HepG2 (cell line): ENCODE measurements around the gene LILRB2. TPM values are rescaled to one million over a fixed set of nuclear protein-coding genes. Genes with fewer than 3 reads are reported as not detected.

Experiments used
- ATRX ChIP-seq: sonication (generic); formaldehyde crosslinking; IDR thresholded peaks from 2 replicates; pipeline ENCODE4 v1.4.0; 2020; ENCODE audit warnings: missing genetic modification reagents, borderline replicate concordance
- BORCS8-MEF2B ChIP-seq: sonication (generic); formaldehyde crosslinking; IDR thresholded peaks from 2 replicates; pipeline ENCODE4 v1.8.0; 2022; ENCODE audit warnings: mild to moderate bottlenecking, missing genetic modification reagents
- HNRNPLL ChIP-seq: fragments of 200-400 bp; formaldehyde crosslinking; IDR thresholded peaks from 2 replicates; pipeline ENCODE4 v1.6.1; 2017; ENCODE audit warnings: mild to moderate bottlenecking, low read depth, low read length; ENCODE audit not compliant: poor library complexity, severe bottlenecking
- RFX1 ChIP-seq: fragments of 450-650 bp; IDR thresholded peaks from 2 replicates; pipeline ENCODE4 v1.6.1; 2017
- TCF7L2 ChIP-seq: IDR thresholded peaks from 2 replicates; pipeline ENCODE4 v1.6.1; 2011; ENCODE audit warnings: mild to moderate bottlenecking, low read depth, low read length, moderate library complexity
- ZFX ChIP-seq: sonication (generic); formaldehyde crosslinking; IDR thresholded peaks from 2 replicates; pipeline ENCODE4 v1.4.0; 2020; ENCODE audit warnings: mild to moderate bottlenecking, low read depth, missing genetic modification reagents, moderate library complexity
- ZMAT3 ChIP-seq: sonication (generic); formaldehyde crosslinking; conservative IDR thresholded peaks from 2 replicates; pipeline ENCODE4 v1.7.0; 2021; ENCODE audit warnings: missing genetic modification reagents
- ZNF180 ChIP-seq: sonication (generic); formaldehyde crosslinking; IDR thresholded peaks from 2 replicates; pipeline ENCODE4 v1.4.0; 2020; ENCODE audit warnings: low read depth, missing genetic modification reagents, borderline replicate concordance
- ZNF563 ChIP-seq: sonication (generic); formaldehyde crosslinking; IDR thresholded peaks from 2 replicates; pipeline ENCODE4 v1.8.0; 2022; ENCODE audit warnings: mild to moderate bottlenecking, moderate library complexity, missing genetic modification reagents
- ZNF567 ChIP-seq: sonication (generic); formaldehyde crosslinking; IDR thresholded peaks from 2 replicates; pipeline ENCODE4 v1.8.1; 2023; ENCODE audit warnings: mild to moderate bottlenecking, missing genetic modification reagents, borderline replicate concordance
- ZNF747 ChIP-seq: sonication (generic); formaldehyde crosslinking; IDR thresholded peaks from 2 replicates; pipeline ENCODE4 v1.8.1; 2023; ENCODE audit warnings: missing genetic modification reagents, mild to moderate bottlenecking, borderline replicate concordance
- ZNF782 ChIP-seq: sonication (generic); formaldehyde crosslinking; IDR thresholded peaks from 2 replicates; pipeline ENCODE4 v1.4.0; 2020; ENCODE audit warnings: missing genetic modification reagents, mild to moderate bottlenecking, borderline replicate concordance
- polyA plus RNA-seq, 8 experiments: library from polyadenylated mRNA; depleted of rRNA in 3 of 8; stranded (reverse) in 7 of 8; unstranded in 1 of 8; fragments of >200 nt; fragmentation: Illumina TruSeq in 4 of 8; extraction: Trizol in 4 of 8; gene quantifications; 2 replicates each; pipeline versions ENCODE4 v1.2.1 to v1.2.3, GENCODE V29; 2011 to 2016; ENCODE audit warnings: low read depth in 4 of 8, missing spikeins in 1 of 8, mixed read lengths in 1 of 8; ENCODE audit not compliant: insufficient read depth in 1 of 8
- total RNA-seq, 5 experiments: library from RNA; depleted of rRNA; stranded (reverse); fragments of >200 nt; fragmentation: Illumina TruSeq; extraction: Trizol; gene quantifications; 2 replicates each; pipeline ENCODE4 v1.2.3, GENCODE V29; 2016; ENCODE audit warnings: low read depth in 1 of 5
- TF ChIP-seq, protein P1 (sequence below): sonication (generic); formaldehyde crosslinking; conservative IDR thresholded peaks from 2 replicates; pipeline ENCODE4 v1.4.0; 2020; ENCODE audit warnings: missing genetic modification reagents
- TF ChIP-seq, protein P2 (sequence below): sonication (generic); formaldehyde crosslinking; IDR thresholded peaks from 2 replicates; pipeline ENCODE4 v1.5.0; 2020; ENCODE audit warnings: mild to moderate bottlenecking, missing genetic modification reagents, moderate library complexity
- TF ChIP-seq, protein P3 (sequence below): sonication (generic); formaldehyde crosslinking; IDR thresholded peaks from 2 replicates; pipeline ENCODE4 v1.9.0; 2021; ENCODE audit warnings: missing genetic modification reagents, borderline replicate concordance
- TF ChIP-seq, protein P4 (sequence below): sonication (generic); formaldehyde crosslinking; IDR thresholded peaks from 2 replicates; pipeline ENCODE4 v1.5.0; 2020; ENCODE audit warnings: missing genetic modification reagents, mild to moderate bottlenecking, borderline replicate concordance

Gene LILRB2
- total and polyA plus RNA-seq, 2 of the 13 experiments (the other 11 are each of a cell fraction or from before 2014, with no cell fraction given), result not detected

DNA sequence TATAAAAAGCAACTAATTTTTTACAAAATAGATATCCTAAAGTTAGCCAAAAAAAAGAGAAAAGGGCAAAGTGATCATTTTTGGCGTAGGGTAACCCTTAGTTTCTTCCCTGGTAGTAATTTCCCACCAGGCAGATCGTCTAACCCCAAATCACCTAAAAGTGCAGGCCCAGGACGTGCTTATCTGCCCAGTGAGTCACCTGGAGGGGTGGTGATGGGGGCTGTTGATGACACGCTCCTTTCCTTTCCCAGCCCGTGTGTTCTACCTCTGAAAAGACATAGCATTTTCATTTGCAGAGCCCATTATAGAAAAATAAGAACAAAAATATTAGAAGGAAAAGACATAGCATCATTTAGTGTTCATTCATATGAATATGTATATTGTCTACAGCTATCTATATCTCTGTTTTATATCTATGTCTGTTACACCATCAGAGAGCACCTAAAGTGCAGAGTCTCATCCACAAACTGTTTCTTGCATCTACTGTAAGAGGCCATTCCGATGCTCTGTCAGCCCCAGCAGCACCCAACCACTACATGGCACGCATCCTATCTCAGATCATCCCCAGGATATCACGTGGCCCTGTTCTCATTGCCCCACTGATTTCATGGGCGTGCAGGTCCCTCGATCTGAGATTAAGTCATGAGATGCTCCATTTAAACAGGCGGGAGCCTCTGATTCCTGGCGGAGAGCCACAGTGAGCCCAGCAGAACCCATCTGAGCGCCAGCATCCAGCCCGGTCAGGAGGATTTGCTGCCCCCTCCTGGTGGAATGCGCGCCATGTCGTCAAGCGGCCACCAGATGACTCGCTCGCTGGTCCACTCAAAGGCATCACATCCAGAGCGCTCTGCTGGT is 49.6 kb downstream of the LILRB2 start (continued):
- TF ChIP-seq ZNF563 (no peak), TCF7L2 (no peak), BORCS8-MEF2B (peak; percentile 38; the same call in 1 of the 2 replicates), ZNF747 (CRISPR knock-in tag) (no peak), HNRNPLL (no peak), ATRX (CRISPR knock-in tag) (no peak), ZFX (CRISPR knock-in tag) (peak; percentile 15; the same call in 1 of the 2 replicates), ZNF180 (CRISPR knock-in tag) (no peak), ZMAT3 (CRISPR knock-in tag) (no peak), RFX1 (no peak), ZNF567 (no peak), ZNF782 (CRISPR knock-in tag) (no peak)
- TF ChIP-seq, protein P1, sequence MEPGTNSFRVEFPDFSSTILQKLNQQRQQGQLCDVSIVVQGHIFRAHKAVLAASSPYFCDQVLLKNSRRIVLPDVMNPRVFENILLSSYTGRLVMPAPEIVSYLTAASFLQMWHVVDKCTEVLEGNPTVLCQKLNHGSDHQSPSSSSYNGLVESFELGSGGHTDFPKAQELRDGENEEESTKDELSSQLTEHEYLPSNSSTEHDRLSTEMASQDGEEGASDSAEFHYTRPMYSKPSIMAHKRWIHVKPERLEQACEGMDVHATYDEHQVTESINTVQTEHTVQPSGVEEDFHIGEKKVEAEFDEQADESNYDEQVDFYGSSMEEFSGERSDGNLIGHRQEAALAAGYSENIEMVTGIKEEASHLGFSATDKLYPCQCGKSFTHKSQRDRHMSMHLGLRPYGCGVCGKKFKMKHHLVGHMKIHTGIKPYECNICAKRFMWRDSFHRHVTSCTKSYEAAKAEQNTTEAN (CRISPR knock-in tag), result no peak
- TF ChIP-seq, protein P2, sequence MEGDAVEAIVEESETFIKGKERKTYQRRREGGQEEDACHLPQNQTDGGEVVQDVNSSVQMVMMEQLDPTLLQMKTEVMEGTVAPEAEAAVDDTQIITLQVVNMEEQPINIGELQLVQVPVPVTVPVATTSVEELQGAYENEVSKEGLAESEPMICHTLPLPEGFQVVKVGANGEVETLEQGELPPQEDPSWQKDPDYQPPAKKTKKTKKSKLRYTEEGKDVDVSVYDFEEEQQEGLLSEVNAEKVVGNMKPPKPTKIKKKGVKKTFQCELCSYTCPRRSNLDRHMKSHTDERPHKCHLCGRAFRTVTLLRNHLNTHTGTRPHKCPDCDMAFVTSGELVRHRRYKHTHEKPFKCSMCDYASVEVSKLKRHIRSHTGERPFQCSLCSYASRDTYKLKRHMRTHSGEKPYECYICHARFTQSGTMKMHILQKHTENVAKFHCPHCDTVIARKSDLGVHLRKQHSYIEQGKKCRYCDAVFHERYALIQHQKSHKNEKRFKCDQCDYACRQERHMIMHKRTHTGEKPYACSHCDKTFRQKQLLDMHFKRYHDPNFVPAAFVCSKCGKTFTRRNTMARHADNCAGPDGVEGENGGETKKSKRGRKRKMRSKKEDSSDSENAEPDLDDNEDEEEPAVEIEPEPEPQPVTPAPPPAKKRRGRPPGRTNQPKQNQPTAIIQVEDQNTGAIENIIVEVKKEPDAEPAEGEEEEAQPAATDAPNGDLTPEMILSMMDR (CRISPR knock-in tag), result peak; percentile 99
- TF ChIP-seq, protein P3, sequence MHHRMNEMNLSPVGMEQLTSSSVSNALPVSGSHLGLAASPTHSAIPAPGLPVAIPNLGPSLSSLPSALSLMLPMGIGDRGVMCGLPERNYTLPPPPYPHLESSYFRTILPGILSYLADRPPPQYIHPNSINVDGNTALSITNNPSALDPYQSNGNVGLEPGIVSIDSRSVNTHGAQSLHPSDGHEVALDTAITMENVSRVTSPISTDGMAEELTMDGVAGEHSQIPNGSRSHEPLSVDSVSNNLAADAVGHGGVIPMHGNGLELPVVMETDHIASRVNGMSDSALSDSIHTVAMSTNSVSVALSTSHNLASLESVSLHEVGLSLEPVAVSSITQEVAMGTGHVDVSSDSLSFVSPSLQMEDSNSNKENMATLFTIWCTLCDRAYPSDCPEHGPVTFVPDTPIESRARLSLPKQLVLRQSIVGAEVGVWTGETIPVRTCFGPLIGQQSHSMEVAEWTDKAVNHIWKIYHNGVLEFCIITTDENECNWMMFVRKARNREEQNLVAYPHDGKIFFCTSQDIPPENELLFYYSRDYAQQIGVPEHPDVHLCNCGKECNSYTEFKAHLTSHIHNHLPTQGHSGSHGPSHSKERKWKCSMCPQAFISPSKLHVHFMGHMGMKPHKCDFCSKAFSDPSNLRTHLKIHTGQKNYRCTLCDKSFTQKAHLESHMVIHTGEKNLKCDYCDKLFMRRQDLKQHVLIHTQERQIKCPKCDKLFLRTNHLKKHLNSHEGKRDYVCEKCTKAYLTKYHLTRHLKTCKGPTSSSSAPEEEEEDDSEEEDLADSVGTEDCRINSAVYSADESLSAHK (CRISPR knock-in tag), result no peak
- TF ChIP-seq, protein P4, sequence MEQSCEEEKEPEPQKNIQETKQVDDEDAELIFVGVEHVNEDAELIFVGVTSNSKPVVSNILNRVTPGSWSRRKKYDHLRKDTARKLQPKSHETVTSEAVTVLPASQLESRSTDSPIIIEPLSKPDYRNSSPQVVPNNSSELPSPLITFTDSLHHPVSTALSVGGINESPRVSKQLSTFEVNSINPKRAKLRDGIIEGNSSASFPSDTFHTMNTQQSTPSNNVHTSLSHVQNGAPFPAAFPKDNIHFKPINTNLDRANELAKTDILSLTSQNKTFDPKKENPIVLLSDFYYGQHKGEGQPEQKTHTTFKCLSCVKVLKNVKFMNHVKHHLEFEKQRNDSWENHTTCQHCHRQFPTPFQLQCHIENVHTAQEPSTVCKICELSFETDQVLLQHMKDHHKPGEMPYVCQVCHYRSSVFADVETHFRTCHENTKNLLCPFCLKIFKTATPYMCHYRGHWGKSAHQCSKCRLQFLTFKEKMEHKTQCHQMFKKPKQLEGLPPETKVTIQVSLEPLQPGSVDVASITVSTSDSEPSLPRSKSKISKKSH (CRISPR knock-in tag), result peak; percentile 47; the same call in 1 of the 2 replicates
